Measurements from ENCODE around the gene GPR153.

The GPR153 gene

GRCh38 chr1:6259491-6260362 lies 1.2 kb downstream of the GPR153 start:
- H3F3A ChIP-seq (ENCODE audit: insufficient read depth, low read length): no peaks in the 10 kb centered on the region
- H3K9me2 ChIP-seq (ENCODE audit: low read depth, low read length): no peaks in the 10 kb centered on the region
- H3K4me2 ChIP-seq (ENCODE audit: low read length): peak overlapping the region; percentile 89
- H3K9me3 ChIP-seq (ENCODE audit: low read length): no peaks in the 10 kb centered on the region
- no peak for TF ChIP-seq EZH2 (IDR thresholded peaks at IDR 0.05; ENCODE audit: borderline replicate concordance, low read length)
- no peak for TF ChIP-seq CTCF (IDR thresholded peaks at IDR 0.05; ENCODE audit: low read length)
- H3K27me3 ChIP-seq (ENCODE audit: insufficient read depth, low read length): peaks cover 4% of the 10 kb centered on the region; the same call in 1 of the 2 replicates
- no peak overlapping the region for H2AFZ ChIP-seq (ENCODE audit: low read length)
- no peak overlapping the region for H3K9ac ChIP-seq (ENCODE audit: low read length)
- no peak overlapping the region for H3K27ac ChIP-seq (ENCODE audit: low read depth, low read length, poor library complexity, severe bottlenecking)
- no peaks in the 10 kb centered on the region for H3K79me2 ChIP-seq (ENCODE audit: insufficient read depth, low read length)
- H3K4me3 ChIP-seq (ENCODE audit: low read depth, low read length, poor library complexity, severe bottlenecking): peak overlapping the region; percentile 65
- H3K36me3 ChIP-seq (ENCODE audit: insufficient read depth, low read length): no peaks in the 10 kb centered on the region
- peaks cover 3% of the 10 kb centered on the region for H3K4me1 ChIP-seq (ENCODE audit: insufficient read depth, low read length, severe bottlenecking)
- no peaks in the 10 kb centered on the region for H4K20me1 ChIP-seq (ENCODE audit: insufficient read depth, low read length)

GRCh38 chr1:6258675-6259074 lies 2.2 kb downstream of the GPR153 start:
- Histone ChIP-seq H3K9me3 (ENCODE audit: low read length) (no peaks in the 10 kb centered on the region), H3K27ac (ENCODE audit: low read depth, low read length, poor library complexity, severe bottlenecking) (no peak overlapping the region), H3K36me3 (ENCODE audit: insufficient read depth, low read length) (no peaks in the 10 kb centered on the region), H3K27me3 (ENCODE audit: insufficient read depth, low read length) (no peaks in the 10 kb centered on the region), H3K4me2 (ENCODE audit: low read length) (no peak overlapping the region), H3K79me2 (ENCODE audit: insufficient read depth, low read length) (no peaks in the 10 kb centered on the region), H3K4me3 (ENCODE audit: low read depth, low read length, poor library complexity, severe bottlenecking) (no peak overlapping the region), H3K4me1 (ENCODE audit: insufficient read depth, low read length, severe bottlenecking) (peaks cover 3% of the 10 kb centered on the region), H2AFZ (ENCODE audit: low read length) (no peak overlapping the region), H3K9ac (ENCODE audit: low read length) (no peak overlapping the region), H3F3A (ENCODE audit: insufficient read depth, low read length) (no peaks in the 10 kb centered on the region), H4K20me1 (ENCODE audit: insufficient read depth, low read length) (no peaks in the 10 kb centered on the region), H3K9me2 (ENCODE audit: low read depth, low read length) (no peaks in the 10 kb centered on the region)
- TF ChIP-seq CTCF (IDR thresholded peaks at IDR 0.05; ENCODE audit: low read length) (no peak), EZH2 (IDR thresholded peaks at IDR 0.05; ENCODE audit: borderline replicate concordance, low read length) (no peak)

- no peak overlapping the region for H3K4me3 ChIP-seq (ENCODE audit: low read depth, low read length, poor library complexity, severe bottlenecking)
- H3K27ac ChIP-seq (ENCODE audit: low read depth, low read length, poor library complexity, severe bottlenecking): no peak overlapping the region
- no peak overlapping the region for H3K9ac ChIP-seq (ENCODE audit: low read length)
- no peak overlapping the region for H2AFZ ChIP-seq (ENCODE audit: low read length)
- no peaks in the 10 kb centered on the region for H3K79me2 ChIP-seq (ENCODE audit: insufficient read depth, low read length)
- no peaks in the 10 kb centered on the region for H3K27me3 ChIP-seq (ENCODE audit: insufficient read depth, low read length)
- no peak for TF ChIP-seq CTCF (IDR thresholded peaks at IDR 0.05; ENCODE audit: low read length)
- TF ChIP-seq EZH2 (IDR thresholded peaks at IDR 0.05; ENCODE audit: borderline replicate concordance, low read length): no peak
- H4K20me1 ChIP-seq (ENCODE audit: insufficient read depth, low read length): no peaks in the 10 kb centered on the region
- H3K4me2 ChIP-seq (ENCODE audit: low read length): no peak overlapping the region
- no peaks in the 10 kb centered on the region for H3K36me3 ChIP-seq (ENCODE audit: insufficient read depth, low read length)
- H3K4me1 ChIP-seq (ENCODE audit: insufficient read depth, low read length, severe bottlenecking): peaks cover 3% of the 10 kb centered on the region
- H3K9me2 ChIP-seq (ENCODE audit: low read depth, low read length): no peaks in the 10 kb centered on the region
- H3K9me3 ChIP-seq (ENCODE audit: low read length): no peaks in the 10 kb centered on the region
- H3F3A ChIP-seq (ENCODE audit: insufficient read depth, low read length): no peaks in the 10 kb centered on the region
Observed at GRCh38 chr1:6257541-6258069, 3.3 kb downstream of the GPR153 start.
